ENCODE results near the gene ROBO2.

Gene ROBO2

DNA sequence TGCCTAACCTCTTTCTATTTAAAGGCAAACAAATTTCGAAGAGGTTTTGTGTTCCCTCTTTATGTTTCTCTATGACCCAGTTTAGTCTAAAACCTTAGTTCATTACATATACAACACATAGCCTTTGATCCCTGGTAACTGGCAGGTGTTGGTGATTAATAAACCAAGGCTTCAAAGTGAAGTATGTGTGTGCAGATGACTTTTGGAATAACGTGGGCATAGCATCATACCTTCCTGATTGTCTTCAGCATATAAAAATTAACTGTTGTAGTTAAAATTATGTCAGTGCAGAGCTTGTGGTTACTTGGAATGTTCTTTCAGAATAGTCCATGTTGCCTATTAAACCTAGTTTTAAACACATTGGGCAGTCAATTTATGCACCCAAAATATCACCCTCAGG is 608.3 kb downstream of the ROBO2 start:
- no peaks in the 10 kb centered on the region for H3K4me1 ChIP-seq (ENCODE audit: control insufficient read depth, insufficient read depth, low read length, unreplicated experiment)
- H3K27ac ChIP-seq (ENCODE audit: low read depth, low read length) = no peak overlapping the region
- no peaks in the 10 kb centered on the region for H3K79me2 ChIP-seq (ENCODE audit: control insufficient read depth, insufficient read depth, low read length, unreplicated experiment)
- no peak overlapping the region for H3K4me3 ChIP-seq (ENCODE audit: low read depth, low read length)
- H3K27me3 ChIP-seq (ENCODE audit: insufficient read depth, low read length) = no peaks in the 10 kb centered on the region
- no peak overlapping the region for H2AFZ ChIP-seq (ENCODE audit: low read length, unreplicated experiment)
- no peaks in the 10 kb centered on the region for H3K36me3 ChIP-seq (ENCODE audit: insufficient read depth, low read length)

DNA sequence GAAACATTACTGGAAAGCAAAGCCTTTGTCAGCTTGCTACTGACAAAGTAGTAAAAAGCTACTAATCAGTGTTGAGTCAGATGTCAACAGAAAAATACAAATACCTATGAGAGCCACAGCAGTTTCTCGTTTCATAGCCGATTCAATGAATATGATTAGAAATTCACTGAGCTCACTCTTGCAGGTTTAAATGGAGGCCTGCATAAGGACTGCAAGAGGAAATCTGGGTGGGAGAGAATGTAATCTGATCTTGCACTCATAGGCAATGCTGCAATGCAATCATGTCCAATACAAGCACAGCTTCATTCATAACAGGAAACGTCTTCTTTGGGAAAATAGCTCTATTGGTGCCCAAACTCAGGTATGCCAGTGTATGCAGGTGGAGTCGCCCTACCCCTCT is 608.8 kb downstream of the ROBO2 start:
- Histone ChIP-seq H3K4me3 (ENCODE audit: low read depth, low read length) (no peak overlapping the region), H3K4me1 (ENCODE audit: control insufficient read depth, insufficient read depth, low read length, unreplicated experiment) (no peaks in the 10 kb centered on the region), H3K79me2 (ENCODE audit: control insufficient read depth, insufficient read depth, low read length, unreplicated experiment) (no peaks in the 10 kb centered on the region), H3K27ac (ENCODE audit: low read depth, low read length) (no peak overlapping the region), H3K36me3 (ENCODE audit: insufficient read depth, low read length) (no peaks in the 10 kb centered on the region), H3K27me3 (ENCODE audit: insufficient read depth, low read length) (no peaks in the 10 kb centered on the region), H2AFZ (ENCODE audit: low read length, unreplicated experiment) (no peak overlapping the region)

DNA sequence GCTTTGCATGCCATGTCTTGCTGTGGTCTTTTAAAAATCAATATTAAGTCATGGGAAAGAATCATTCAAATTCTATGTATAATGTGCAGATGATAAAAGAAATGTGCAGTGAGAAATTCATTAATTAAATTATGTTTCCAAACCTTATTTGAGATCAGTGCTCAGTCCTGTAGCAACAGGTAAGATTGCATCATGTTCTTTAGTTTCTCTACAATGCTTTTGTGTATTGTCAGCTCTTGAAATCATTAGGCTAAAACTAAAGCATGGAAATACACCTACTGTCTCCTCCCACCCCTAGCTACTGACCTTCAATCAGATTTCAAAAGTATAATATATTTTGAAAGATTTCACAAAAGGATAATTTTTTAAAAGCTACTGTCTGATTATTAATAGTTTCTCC is 612.7 kb downstream of the ROBO2 start:
- no peaks in the 10 kb centered on the region for H3K27me3 ChIP-seq (ENCODE audit: insufficient read depth, low read length)
- H3K4me3 ChIP-seq (ENCODE audit: low read depth, low read length) = no peak overlapping the region
- no peaks in the 10 kb centered on the region for H3K79me2 ChIP-seq (ENCODE audit: control insufficient read depth, insufficient read depth, low read length, unreplicated experiment)
- no peaks in the 10 kb centered on the region for H3K36me3 ChIP-seq (ENCODE audit: insufficient read depth, low read length)
- no peaks in the 10 kb centered on the region for H3K4me1 ChIP-seq (ENCODE audit: control insufficient read depth, insufficient read depth, low read length, unreplicated experiment)
- H2AFZ ChIP-seq (ENCODE audit: low read length, unreplicated experiment) = no peak overlapping the region
- H3K27ac ChIP-seq (ENCODE audit: low read depth, low read length) = no peak overlapping the region

GRCh38 chr3:77655396-77655795 is 615.5 kb downstream of the ROBO2 start:
- Histone ChIP-seq H3K27ac (ENCODE audit: low read depth, low read length) (no peak overlapping the region), H3K4me3 (ENCODE audit: low read depth, low read length) (no peak overlapping the region), H3K27me3 (ENCODE audit: insufficient read depth, low read length) (no peaks in the 10 kb centered on the region), H3K4me1 (ENCODE audit: control insufficient read depth, insufficient read depth, low read length, unreplicated experiment) (no peaks in the 10 kb centered on the region), H3K36me3 (ENCODE audit: insufficient read depth, low read length) (no peaks in the 10 kb centered on the region), H3K79me2 (ENCODE audit: control insufficient read depth, insufficient read depth, low read length, unreplicated experiment) (no peaks in the 10 kb centered on the region), H2AFZ (ENCODE audit: low read length, unreplicated experiment) (no peak overlapping the region)

GRCh38 chr3:77660718-77661117 is 620.8 kb downstream of the ROBO2 start:
- H3K4me1 ChIP-seq (ENCODE audit: control insufficient read depth, insufficient read depth, low read length, unreplicated experiment) = no peaks in the 10 kb centered on the region
- H3K36me3 ChIP-seq (ENCODE audit: insufficient read depth, low read length) = no peaks in the 10 kb centered on the region
- no peak overlapping the region for H3K4me3 ChIP-seq (ENCODE audit: low read depth, low read length)
- no peak overlapping the region for H2AFZ ChIP-seq (ENCODE audit: low read length, unreplicated experiment)
- H3K79me2 ChIP-seq (ENCODE audit: control insufficient read depth, insufficient read depth, low read length, unreplicated experiment) = no peaks in the 10 kb centered on the region
- H3K27ac ChIP-seq (ENCODE audit: low read depth, low read length) = no peak overlapping the region
- H3K27me3 ChIP-seq (ENCODE audit: insufficient read depth, low read length) = no peaks in the 10 kb centered on the region

DNA sequence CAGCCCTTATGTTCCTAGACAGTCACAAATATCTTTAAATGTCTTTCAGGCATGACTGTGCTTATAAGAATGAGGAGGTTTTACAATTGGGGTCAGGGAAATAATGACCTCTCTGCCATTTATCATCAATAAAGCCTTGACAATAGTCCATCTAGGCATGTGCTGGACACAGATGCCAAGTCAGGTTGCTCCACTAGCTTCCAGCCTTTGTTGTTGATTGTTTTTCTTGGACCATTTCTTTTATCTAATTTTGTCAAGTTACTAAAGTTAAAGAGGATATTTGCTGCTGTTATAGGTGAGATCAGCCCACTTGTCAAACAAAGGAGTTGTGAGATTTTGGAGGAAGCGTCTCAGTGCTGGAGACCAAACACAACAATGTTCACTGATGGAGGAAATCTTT is 628.0 kb downstream of the ROBO2 start:
- H2AFZ ChIP-seq (ENCODE audit: low read length, unreplicated experiment) = no peak overlapping the region
- H3K27me3 ChIP-seq (ENCODE audit: insufficient read depth, low read length) = no peaks in the 10 kb centered on the region
- no peaks in the 10 kb centered on the region for H3K36me3 ChIP-seq (ENCODE audit: insufficient read depth, low read length)
- H3K4me1 ChIP-seq (ENCODE audit: control insufficient read depth, insufficient read depth, low read length, unreplicated experiment) = no peaks in the 10 kb centered on the region
- no peaks in the 10 kb centered on the region for H3K79me2 ChIP-seq (ENCODE audit: control insufficient read depth, insufficient read depth, low read length, unreplicated experiment)
- no peak overlapping the region for H3K4me3 ChIP-seq (ENCODE audit: low read depth, low read length)
- no peak overlapping the region for H3K27ac ChIP-seq (ENCODE audit: low read depth, low read length)

DNA sequence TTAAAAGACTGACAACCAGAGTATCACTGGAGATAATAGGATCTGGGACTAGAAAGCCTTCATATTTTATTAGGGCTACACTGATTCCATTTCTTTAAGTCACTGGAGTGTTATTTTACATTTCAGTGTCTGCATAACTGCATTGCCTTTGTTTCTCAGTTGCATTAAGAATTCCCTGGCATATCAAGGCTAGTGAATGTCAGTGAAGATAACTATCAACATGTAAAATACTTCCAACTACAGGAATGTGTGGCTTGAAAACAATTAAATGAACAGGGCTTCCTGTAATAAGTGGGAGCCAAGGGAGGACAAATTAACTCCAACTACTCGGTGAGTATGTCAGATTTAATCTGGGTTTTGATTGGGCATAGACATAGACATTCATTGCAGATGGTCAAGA is 628.5 kb downstream of the ROBO2 start:
- no peaks in the 10 kb centered on the region for H3K4me1 ChIP-seq (ENCODE audit: control insufficient read depth, insufficient read depth, low read length, unreplicated experiment)
- H3K4me3 ChIP-seq (ENCODE audit: low read depth, low read length) = no peak overlapping the region
- no peaks in the 10 kb centered on the region for H3K27me3 ChIP-seq (ENCODE audit: insufficient read depth, low read length)
- H3K27ac ChIP-seq (ENCODE audit: low read depth, low read length) = no peak overlapping the region
- H2AFZ ChIP-seq (ENCODE audit: low read length, unreplicated experiment) = no peak overlapping the region
- H3K36me3 ChIP-seq (ENCODE audit: insufficient read depth, low read length) = no peaks in the 10 kb centered on the region
- H3K79me2 ChIP-seq (ENCODE audit: control insufficient read depth, insufficient read depth, low read length, unreplicated experiment) = no peaks in the 10 kb centered on the region

GRCh38 chr3:77672016-77672415 is 632.1 kb downstream of the ROBO2 start:
- Histone ChIP-seq H3K4me1 (ENCODE audit: control insufficient read depth, insufficient read depth, low read length, unreplicated experiment) (no peaks in the 10 kb centered on the region), H3K79me2 (ENCODE audit: control insufficient read depth, insufficient read depth, low read length, unreplicated experiment) (no peaks in the 10 kb centered on the region), H2AFZ (ENCODE audit: low read length, unreplicated experiment) (no peak overlapping the region), H3K4me3 (ENCODE audit: low read depth, low read length) (no peak overlapping the region), H3K27ac (ENCODE audit: low read depth, low read length) (no peak overlapping the region), H3K27me3 (ENCODE audit: insufficient read depth, low read length) (no peaks in the 10 kb centered on the region), H3K36me3 (ENCODE audit: insufficient read depth, low read length) (no peaks in the 10 kb centered on the region)

DNA sequence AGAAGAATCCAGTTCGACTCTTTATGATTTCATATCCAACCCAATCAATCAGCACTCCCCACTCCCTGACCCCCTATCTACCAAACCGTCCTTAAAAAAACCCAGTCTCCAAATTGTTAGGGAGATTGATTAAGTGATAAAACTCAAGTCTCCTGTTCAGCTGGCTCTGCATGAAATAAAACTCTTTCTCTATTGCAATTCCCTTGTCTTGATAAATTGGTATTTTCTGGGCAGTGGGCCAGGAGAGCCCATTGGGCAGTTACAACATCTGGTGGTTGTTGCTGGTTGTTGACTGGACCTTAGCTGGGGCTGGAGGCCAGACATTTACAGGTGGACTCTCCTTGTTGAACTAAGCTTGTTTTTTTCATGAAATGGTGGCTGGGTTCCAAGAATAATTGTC is 642.3 kb downstream of the ROBO2 start:
- Histone ChIP-seq H3K4me1 (ENCODE audit: control insufficient read depth, insufficient read depth, low read length, unreplicated experiment) (no peaks in the 10 kb centered on the region), H3K36me3 (ENCODE audit: insufficient read depth, low read length) (no peaks in the 10 kb centered on the region), H2AFZ (ENCODE audit: low read length, unreplicated experiment) (no peak overlapping the region), H3K27ac (ENCODE audit: low read depth, low read length) (no peak overlapping the region), H3K4me3 (ENCODE audit: low read depth, low read length) (no peak overlapping the region), H3K27me3 (ENCODE audit: insufficient read depth, low read length) (no peaks in the 10 kb centered on the region), H3K79me2 (ENCODE audit: control insufficient read depth, insufficient read depth, low read length, unreplicated experiment) (no peaks in the 10 kb centered on the region)

- Histone ChIP-seq H3K79me2 (ENCODE audit: control insufficient read depth, insufficient read depth, low read length, unreplicated experiment) (no peaks in the 10 kb centered on the region), H3K36me3 (ENCODE audit: insufficient read depth, low read length) (no peaks in the 10 kb centered on the region), H3K4me1 (ENCODE audit: control insufficient read depth, insufficient read depth, low read length, unreplicated experiment) (no peaks in the 10 kb centered on the region), H3K4me3 (ENCODE audit: low read depth, low read length) (no peak overlapping the region), H3K27ac (ENCODE audit: low read depth, low read length) (no peak overlapping the region), H2AFZ (ENCODE audit: low read length, unreplicated experiment) (no peak overlapping the region), H3K27me3 (ENCODE audit: insufficient read depth, low read length) (no peaks in the 10 kb centered on the region)
These were observed 644.2 kb downstream of the ROBO2 start for GRCh38 chr3:77684115-77684514.

DNA sequence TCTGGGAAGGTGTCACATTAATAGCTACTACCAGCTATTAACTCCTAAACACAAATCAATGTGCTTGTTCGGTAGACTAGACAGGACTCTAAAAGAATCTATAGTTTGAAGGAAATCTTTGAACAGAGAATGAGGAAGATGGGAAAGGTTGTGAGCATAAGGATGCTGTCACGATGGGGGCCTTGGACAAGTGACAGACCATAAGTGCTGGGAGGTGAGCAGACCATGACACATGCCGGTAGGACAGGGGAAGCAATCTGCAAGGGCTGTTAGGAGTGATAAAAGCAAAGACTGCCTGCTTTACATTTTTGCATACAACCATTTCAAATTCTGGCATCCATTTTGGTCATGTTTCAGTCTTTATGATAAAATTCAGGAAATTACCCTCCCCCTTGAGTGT is 645.8 kb downstream of the ROBO2 start:
- H3K36me3 ChIP-seq (ENCODE audit: insufficient read depth, low read length) = no peaks in the 10 kb centered on the region
- no peak overlapping the region for H3K27ac ChIP-seq (ENCODE audit: low read depth, low read length)
- H3K4me3 ChIP-seq (ENCODE audit: low read depth, low read length) = no peak overlapping the region
- H2AFZ ChIP-seq (ENCODE audit: low read length, unreplicated experiment) = no peak overlapping the region
- H3K4me1 ChIP-seq (ENCODE audit: control insufficient read depth, insufficient read depth, low read length, unreplicated experiment) = no peaks in the 10 kb centered on the region
- H3K27me3 ChIP-seq (ENCODE audit: insufficient read depth, low read length) = no peaks in the 10 kb centered on the region
- no peaks in the 10 kb centered on the region for H3K79me2 ChIP-seq (ENCODE audit: control insufficient read depth, insufficient read depth, low read length, unreplicated experiment)

DNA sequence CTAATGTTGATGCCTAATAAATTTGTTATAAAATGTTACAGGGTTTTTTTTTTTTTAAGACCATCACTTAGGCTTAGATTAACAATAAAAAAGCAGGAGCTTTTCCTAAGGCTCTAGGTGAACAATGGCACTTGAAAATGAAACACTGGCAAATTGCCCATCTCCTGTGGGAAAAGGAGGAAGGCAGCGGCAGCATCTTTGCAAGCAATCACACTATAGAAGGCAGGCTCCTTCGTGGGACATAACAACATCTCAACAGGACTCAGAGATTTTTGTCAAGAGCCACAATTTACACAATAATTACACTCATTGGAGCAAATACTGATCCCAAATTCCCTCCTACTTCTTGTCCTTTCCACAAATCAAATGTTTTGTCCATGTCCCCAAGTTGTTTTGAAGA is 646.7 kb downstream of the ROBO2 start:
- no peak overlapping the region for H3K27ac ChIP-seq (ENCODE audit: low read depth, low read length)
- no peaks in the 10 kb centered on the region for H3K36me3 ChIP-seq (ENCODE audit: insufficient read depth, low read length)
- no peaks in the 10 kb centered on the region for H3K4me1 ChIP-seq (ENCODE audit: control insufficient read depth, insufficient read depth, low read length, unreplicated experiment)
- H2AFZ ChIP-seq (ENCODE audit: low read length, unreplicated experiment) = no peak overlapping the region
- H3K27me3 ChIP-seq (ENCODE audit: insufficient read depth, low read length) = no peaks in the 10 kb centered on the region
- H3K79me2 ChIP-seq (ENCODE audit: control insufficient read depth, insufficient read depth, low read length, unreplicated experiment) = no peaks in the 10 kb centered on the region
- no peak overlapping the region for H3K4me3 ChIP-seq (ENCODE audit: low read depth, low read length)

Data from ACC112 (cell line).